ENCODE data around the gene COL2A1.

Gene COL2A1

GRCh38 chr12:48004053-48004941 lies at the start of gene COL2A1:
Gene COL2A1, minus strand, starts transcription at chr12:48004476. Its CDS starts 155 bp downstream, at chr12:48004321.
- Mint-ChIP-seq H3K4me1 (ENCODE audit: low read depth) (peaks cover 35% of the 10 kb centered on the region), H3K27me3 (peaks cover 94% of the 10 kb centered on the region), H3K36me3 (ENCODE audit: low read depth) (no peaks in the 10 kb centered on the region), H3K9me3 (no peaks in the 10 kb centered on the region), H3K4me3 (peak within 1 kb of the TSS; percentile 69), H3K27ac (no peak within 1 kb of the TSS)
- DNase-seq: peak; percentile 52

GRCh38 chr12:48053883-48054282 lies 49.6 kb upstream of the COL2A1 start:
- Mint-ChIP-seq H3K27ac (no peak overlapping the region), H3K4me1 (ENCODE audit: low read depth) (no peaks in the 10 kb centered on the region), H3K4me3 (no peak overlapping the region), H3K27me3 (no peaks in the 10 kb centered on the region), H3K36me3 (ENCODE audit: low read depth) (peaks cover 42% of the 10 kb centered on the region), H3K9me3 (peaks cover 3% of the 10 kb centered on the region)
- no peak for DNase-seq

- no peaks in the 10 kb centered on the region for H3K9me3 Mint-ChIP-seq
- no peaks in the 10 kb centered on the region for H3K4me1 Mint-ChIP-seq (ENCODE audit: low read depth)
- DNase-seq: no peak
- H3K4me3 Mint-ChIP-seq: no peak overlapping the region
- no peak overlapping the region for H3K27ac Mint-ChIP-seq
- peaks cover 42% of the 10 kb centered on the region for H3K36me3 Mint-ChIP-seq (ENCODE audit: low read depth)
- no peaks in the 10 kb centered on the region for H3K27me3 Mint-ChIP-seq
These were observed 48.8 kb upstream of the COL2A1 start for GRCh38 chr12:48053122-48053521.

- no peak for DNase-seq
- Mint-ChIP-seq H3K36me3 (ENCODE audit: low read depth) (peaks cover 53% of the 10 kb centered on the region), H3K9me3 (no peaks in the 10 kb centered on the region), H3K4me1 (ENCODE audit: low read depth) (no peaks in the 10 kb centered on the region), H3K27me3 (no peaks in the 10 kb centered on the region), H3K27ac (no peak overlapping the region), H3K4me3 (no peak overlapping the region)
These were observed 47.4 kb upstream of the COL2A1 start for GRCh38 chr12:48051681-48052080.

- Mint-ChIP-seq H3K4me3 (no peak overlapping the region), H3K9me3 (no peaks in the 10 kb centered on the region), H3K27ac (no peak overlapping the region), H3K27me3 (no peaks in the 10 kb centered on the region), H3K4me1 (ENCODE audit: low read depth) (no peaks in the 10 kb centered on the region), H3K36me3 (ENCODE audit: low read depth) (peaks cover 65% of the 10 kb centered on the region)
- DNase-seq: no peak
These were observed 45.9 kb upstream of the COL2A1 start for GRCh38 chr12:48050174-48050573.

GRCh38 chr12:48045965-48046518 lies 41.8 kb upstream of the COL2A1 start:
- H3K4me3 Mint-ChIP-seq: no peak overlapping the region
- H3K9me3 Mint-ChIP-seq: no peaks in the 10 kb centered on the region
- no peaks in the 10 kb centered on the region for H3K4me1 Mint-ChIP-seq (ENCODE audit: low read depth)
- peak overlapping the region; percentile 26 for H3K27ac Mint-ChIP-seq
- H3K27me3 Mint-ChIP-seq: no peaks in the 10 kb centered on the region
- DNase-seq: no peak
- peaks cover 80% of the 10 kb centered on the region for H3K36me3 Mint-ChIP-seq (ENCODE audit: low read depth)

GRCh38 chr12:48045061-48045846 lies 41.0 kb upstream of the COL2A1 start:
- no peak for DNase-seq
- no peak overlapping the region for H3K4me3 Mint-ChIP-seq
- H3K27ac Mint-ChIP-seq: peak overlapping the region; percentile 26
- no peaks in the 10 kb centered on the region for H3K27me3 Mint-ChIP-seq
- peaks cover 76% of the 10 kb centered on the region for H3K36me3 Mint-ChIP-seq (ENCODE audit: low read depth)
- no peaks in the 10 kb centered on the region for H3K9me3 Mint-ChIP-seq
- H3K4me1 Mint-ChIP-seq (ENCODE audit: low read depth): no peaks in the 10 kb centered on the region

GRCh38 chr12:48044396-48044795 lies 40.1 kb upstream of the COL2A1 start:
- DNase-seq: no peak
- no peaks in the 10 kb centered on the region for H3K9me3 Mint-ChIP-seq
- H3K4me3 Mint-ChIP-seq: no peak overlapping the region
- no peaks in the 10 kb centered on the region for H3K27me3 Mint-ChIP-seq
- no peaks in the 10 kb centered on the region for H3K4me1 Mint-ChIP-seq (ENCODE audit: low read depth)
- no peak overlapping the region for H3K27ac Mint-ChIP-seq
- peaks cover 67% of the 10 kb centered on the region for H3K36me3 Mint-ChIP-seq (ENCODE audit: low read depth)

- no peaks in the 10 kb centered on the region for H3K27me3 Mint-ChIP-seq
- DNase-seq: no peak
- H3K4me1 Mint-ChIP-seq (ENCODE audit: low read depth): no peaks in the 10 kb centered on the region
- H3K36me3 Mint-ChIP-seq (ENCODE audit: low read depth): peaks cover 61% of the 10 kb centered on the region
- H3K4me3 Mint-ChIP-seq: no peak overlapping the region
- H3K27ac Mint-ChIP-seq: no peak overlapping the region
- no peaks in the 10 kb centered on the region for H3K9me3 Mint-ChIP-seq
These were observed 39.5 kb upstream of the COL2A1 start for GRCh38 chr12:48043771-48044170.

GRCh38 chr12:48041591-48042423 lies 37.5 kb upstream of the COL2A1 start:
- peaks cover 6% of the 10 kb centered on the region for H3K4me1 Mint-ChIP-seq (ENCODE audit: low read depth)
- no peaks in the 10 kb centered on the region for H3K9me3 Mint-ChIP-seq
- no peaks in the 10 kb centered on the region for H3K27me3 Mint-ChIP-seq
- peaks cover 41% of the 10 kb centered on the region for H3K36me3 Mint-ChIP-seq (ENCODE audit: low read depth)
- DNase-seq: no peak
- H3K27ac Mint-ChIP-seq: no peak overlapping the region
- H3K4me3 Mint-ChIP-seq: no peak overlapping the region

- peaks cover 27% of the 10 kb centered on the region for H3K36me3 Mint-ChIP-seq (ENCODE audit: low read depth)
- no peaks in the 10 kb centered on the region for H3K27me3 Mint-ChIP-seq
- H3K27ac Mint-ChIP-seq: no peak overlapping the region
- H3K4me1 Mint-ChIP-seq (ENCODE audit: low read depth): peaks cover 6% of the 10 kb centered on the region
- H3K4me3 Mint-ChIP-seq: no peak overlapping the region
- DNase-seq: no peak
- no peaks in the 10 kb centered on the region for H3K9me3 Mint-ChIP-seq
These were observed 36.1 kb upstream of the COL2A1 start for GRCh38 chr12:48040354-48040753.

GRCh38 chr12:48039151-48039550 lies 34.9 kb upstream of the COL2A1 start:
- Mint-ChIP-seq H3K4me3 (no peak overlapping the region), H3K36me3 (ENCODE audit: low read depth) (peaks cover 16% of the 10 kb centered on the region), H3K27ac (no peak overlapping the region), H3K4me1 (ENCODE audit: low read depth) (peaks cover 6% of the 10 kb centered on the region), H3K27me3 (no peaks in the 10 kb centered on the region), H3K9me3 (no peaks in the 10 kb centered on the region)
- no peak for DNase-seq

GRCh38 chr12:48038085-48038484 lies 33.8 kb upstream of the COL2A1 start:
- no peak for DNase-seq
- H3K27me3 Mint-ChIP-seq: no peaks in the 10 kb centered on the region
- peaks cover 6% of the 10 kb centered on the region for H3K36me3 Mint-ChIP-seq (ENCODE audit: low read depth)
- peaks cover 6% of the 10 kb centered on the region for H3K4me1 Mint-ChIP-seq (ENCODE audit: low read depth)
- no peaks in the 10 kb centered on the region for H3K9me3 Mint-ChIP-seq
- H3K27ac Mint-ChIP-seq: no peak overlapping the region
- H3K4me3 Mint-ChIP-seq: no peak overlapping the region

GRCh38 chr12:48037267-48037915 lies 33.1 kb upstream of the COL2A1 start:
- no peak overlapping the region for H3K27ac Mint-ChIP-seq
- H3K9me3 Mint-ChIP-seq: no peaks in the 10 kb centered on the region
- peaks cover 6% of the 10 kb centered on the region for H3K4me1 Mint-ChIP-seq (ENCODE audit: low read depth)
- no peaks in the 10 kb centered on the region for H3K27me3 Mint-ChIP-seq
- DNase-seq: no peak
- H3K36me3 Mint-ChIP-seq (ENCODE audit: low read depth): peaks cover 1% of the 10 kb centered on the region
- H3K4me3 Mint-ChIP-seq: no peak overlapping the region
